NCI-H1436 treated with DMSO at 0.1 percent for 48 hours (cell line): ENCODE results near the gene KRTAP4-3.
"Not testable (repeated sequence)": the region's sequence is repeated elsewhere in the genome, so short reads cannot be mapped to it uniquely, and the experiment has no call there.

Experiments
- DNase-seq: peaks from one replicate; lab custom pipeline; 2025; lab: John Stamatoyannopoulos, UW

The KRTAP4-3 gene

DNA sequence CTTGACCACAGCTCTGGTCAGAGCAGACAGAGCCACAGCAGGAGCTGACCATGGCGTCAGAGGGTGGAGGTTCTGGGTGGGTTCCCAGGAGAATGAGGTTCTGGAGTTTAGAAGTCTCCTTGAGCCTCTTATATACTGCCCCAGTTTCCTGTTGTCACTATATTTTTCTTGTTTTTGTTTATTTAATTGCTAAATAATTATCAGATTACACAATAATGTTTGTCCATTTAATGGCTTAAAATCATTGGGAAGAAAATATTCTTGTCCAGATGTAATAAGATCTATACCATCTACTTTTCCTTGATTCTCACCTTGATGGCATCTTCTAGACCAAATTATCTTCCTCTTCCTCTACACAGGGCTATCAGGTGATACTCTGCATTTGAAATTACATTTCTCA lies at the start of gene KRTAP4-3:
Gene KRTAP4-3, minus strand, starts transcription at position 101 of the 400 bp plus-strand sequence. Its CDS starts 49 bp downstream, at position 52.
- no peak for DNase-seq

GRCh38 chr17:41215681-41216080 lies 47.7 kb upstream of the KRTAP4-3 start:
- no peak for DNase-seq

GRCh38 chr17:41212524-41213169 lies 44.6 kb upstream of the KRTAP4-3 start:
- no peak for DNase-seq

- DNase-seq = no peak
Measured at GRCh38 chr17:41211845-41212466, 43.9 kb upstream of the KRTAP4-3 start.

- no peak for DNase-seq
Measured at GRCh38 chr17:41199421-41200078, 31.5 kb upstream of the KRTAP4-3 start.

- DNase-seq = no peak
Measured at GRCh38 chr17:41196068-41196467, 28.0 kb upstream of the KRTAP4-3 start.

DNA sequence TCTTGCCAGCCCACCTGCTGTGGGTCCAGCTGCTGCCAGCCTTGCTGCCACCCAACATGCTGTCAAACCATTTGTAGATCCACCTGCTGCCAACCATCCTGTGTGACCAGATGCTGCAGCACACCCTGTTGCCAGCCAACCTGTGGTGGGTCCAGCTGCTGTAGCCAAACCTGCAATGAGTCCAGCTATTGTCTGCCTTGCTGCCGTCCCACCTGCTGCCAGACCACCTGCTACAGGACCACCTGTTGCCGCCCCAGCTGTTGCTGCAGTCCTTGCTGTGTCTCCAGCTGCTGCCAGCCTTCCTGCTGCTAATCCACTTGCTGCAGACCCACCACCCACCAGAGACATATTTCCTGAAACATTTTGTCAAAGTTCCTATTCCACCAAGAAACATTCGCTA lies 22.3 kb upstream of the KRTAP4-3 start:
- no peak for DNase-seq

- not testable (repeated sequence) for DNase-seq
Measured at GRCh38 chr17:41189837-41190318, 21.9 kb upstream of the KRTAP4-3 start, which contains the start of gene KRTAP9-1. Gene KRTAP9-1 (plus strand): TSS chr17:41189887. CDS start chr17:41189887, 0 bp downstream.

DNA sequence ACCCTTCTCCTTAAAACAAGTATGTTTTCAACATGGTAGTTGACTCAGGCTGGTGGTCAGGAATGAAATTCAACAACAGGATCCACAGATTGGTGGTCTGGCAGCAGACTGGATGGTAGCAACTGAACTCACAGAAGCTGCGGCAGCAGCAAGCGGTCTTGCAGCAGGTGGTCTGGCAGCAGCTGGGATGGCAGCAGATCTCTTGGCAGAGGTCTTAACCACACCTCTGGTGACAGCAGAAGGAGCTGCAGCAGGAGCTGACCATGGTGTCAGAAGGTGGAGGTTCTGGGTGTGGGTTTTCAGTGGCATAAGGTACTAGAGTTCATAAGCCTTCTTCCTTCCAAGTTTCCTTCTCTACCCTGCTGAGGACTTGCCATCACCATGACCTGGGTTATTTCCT lies 18.9 kb upstream of the KRTAP4-3 start:
- DNase-seq = no peak

GRCh38 chr17:41185001-41185400 lies 17.0 kb upstream of the KRTAP4-3 start:
- no peak for DNase-seq

DNA sequence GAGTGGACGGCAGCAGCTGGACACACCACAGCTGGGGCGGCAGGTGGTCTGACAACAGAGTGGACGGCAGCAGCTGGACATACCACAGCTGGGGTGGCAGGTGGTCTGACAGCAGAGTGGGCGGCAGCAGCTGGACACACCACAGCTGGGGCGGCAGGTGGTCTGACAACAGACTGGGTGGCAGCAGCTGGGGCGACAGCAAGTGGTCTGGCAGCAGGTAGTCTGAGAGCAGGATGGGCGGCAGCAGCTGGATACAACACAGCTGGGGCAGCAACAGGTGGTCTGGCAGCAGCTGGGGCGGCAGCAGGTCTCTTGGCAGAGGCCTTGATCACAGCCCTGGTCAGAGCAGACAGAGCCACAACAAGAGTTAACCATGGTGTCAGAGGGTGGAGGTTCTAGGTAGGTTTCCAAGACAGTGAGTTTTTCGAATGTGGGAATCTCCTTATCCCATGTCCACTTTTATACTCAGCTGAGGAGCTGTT lies 16.5 kb upstream of the KRTAP4-3 start, which contains the start of gene KRTAP4-1:
Gene KRTAP4-1, minus strand, starts transcription at position 432 of the 482 bp plus-strand sequence. Its CDS starts 57 bp downstream, at position 375.
- DNase-seq = no peak

- no peak for DNase-seq
Measured at GRCh38 chr17:41178843-41179616, 11.0 kb upstream of the KRTAP4-3 start.

DNA sequence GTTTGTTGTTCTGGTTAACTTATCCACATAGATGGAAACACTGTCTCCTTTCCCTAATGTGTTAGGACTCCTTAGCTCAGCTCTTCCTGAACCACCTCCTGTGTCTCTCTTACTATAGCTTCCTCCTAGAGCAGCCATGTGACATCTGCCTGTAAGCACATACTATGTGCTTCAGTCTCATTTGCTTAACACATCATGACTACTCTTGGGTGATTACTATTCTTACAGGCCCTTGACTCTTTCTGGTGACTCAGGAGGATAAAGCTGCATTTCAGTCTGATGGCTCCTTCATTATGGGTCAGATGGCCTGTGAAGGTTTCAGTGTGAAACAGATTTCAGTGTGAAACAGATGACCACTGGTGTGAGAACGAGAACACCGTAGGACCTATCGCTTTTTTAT lies 10.3 kb upstream of the KRTAP4-3 start:
- DNase-seq = no peak

- no peak for DNase-seq
Measured at GRCh38 chr17:41177727-41178271, 9.8 kb upstream of the KRTAP4-3 start, which contains the start of gene KRTAP4-2. Gene KRTAP4-2 (minus strand): TSS chr17:41178221. CDS start chr17:41178164, 57 bp downstream.

DNA sequence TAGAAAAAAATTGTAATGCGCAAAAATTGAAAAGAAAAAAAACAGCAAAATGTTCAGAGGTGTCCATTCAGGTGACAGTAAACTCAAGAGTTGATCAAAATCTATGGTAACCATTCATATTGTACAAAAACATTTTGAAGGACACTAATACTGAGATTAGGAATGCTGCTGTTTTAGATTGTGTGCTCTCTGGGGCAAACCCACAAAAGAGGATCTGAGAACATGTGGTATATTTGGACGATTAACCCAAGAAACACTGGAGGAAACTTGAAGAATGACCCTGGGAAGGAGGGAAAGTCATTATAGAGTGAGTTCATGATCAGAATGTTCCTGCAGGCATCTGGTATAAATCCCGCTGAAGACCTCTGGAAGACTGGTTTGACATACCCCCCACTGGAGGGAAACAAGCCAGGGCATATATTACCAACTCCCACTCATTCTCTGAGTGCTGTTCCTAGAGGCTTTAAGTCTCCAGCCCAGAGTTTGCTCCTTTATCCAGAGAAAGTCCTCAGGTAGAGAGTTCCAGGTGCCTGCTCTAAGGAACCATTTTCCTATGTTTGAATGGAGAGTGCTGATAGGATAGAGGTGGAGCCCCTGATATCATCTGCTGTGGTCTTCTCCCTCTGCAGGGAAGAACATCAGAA lies 8.8 kb upstream of the KRTAP4-3 start:
- DNase-seq = no peak

DNA sequence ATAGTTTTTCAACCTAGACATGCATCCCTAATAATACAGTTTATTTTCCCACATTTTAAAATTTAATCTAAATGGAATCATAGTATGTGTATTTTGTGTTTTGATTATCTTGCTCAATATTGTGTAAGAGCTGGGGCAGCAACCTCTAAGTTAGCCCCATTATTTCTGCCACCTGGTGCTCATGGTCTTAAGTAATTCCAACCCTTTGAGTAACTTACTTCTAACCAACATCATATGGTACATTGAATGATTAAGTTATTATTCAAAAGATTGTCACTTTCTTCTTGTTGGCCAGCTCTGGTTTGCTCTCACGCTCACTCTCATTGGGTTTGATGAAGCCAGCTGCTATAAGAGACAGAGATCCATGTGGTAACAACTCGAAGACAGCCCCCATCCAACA lies 3.9 kb upstream of the KRTAP4-3 start:
- DNase-seq = no peak

GRCh38 chr17:41167561-41167960 lies 460 bp downstream of the KRTAP4-3 start:
- DNase-seq = no peak

- DNase-seq = no peak
Measured at GRCh38 chr17:41163828-41164227, 4.2 kb downstream of the KRTAP4-3 start.

DNA sequence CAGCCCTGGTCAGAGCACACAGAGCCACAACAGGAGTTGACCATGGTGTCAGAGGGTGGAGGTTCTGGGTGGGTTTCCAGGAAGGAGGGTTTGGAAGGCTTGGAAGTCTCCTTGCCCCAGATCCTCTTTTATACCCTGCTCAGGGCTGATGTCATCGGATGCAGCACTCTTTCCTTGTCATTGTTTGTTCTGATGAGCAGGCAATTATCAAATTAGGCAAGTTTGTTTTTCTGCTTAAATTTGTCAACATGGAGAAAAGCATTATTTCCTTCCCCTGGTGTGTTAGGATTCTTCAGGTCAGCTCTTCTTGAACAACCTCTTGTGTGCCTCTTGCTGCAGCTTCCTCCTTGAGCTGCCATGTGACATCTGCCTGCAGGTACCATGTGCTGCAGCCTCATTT lies 7.4 kb downstream of the KRTAP4-3 start, which contains the start of gene KRTAP4-4:
Gene KRTAP4-4, minus strand, starts transcription at position 101 of the 400 bp plus-strand sequence. Its CDS starts 57 bp downstream, at position 44.
- DNase-seq = no peak

DNA sequence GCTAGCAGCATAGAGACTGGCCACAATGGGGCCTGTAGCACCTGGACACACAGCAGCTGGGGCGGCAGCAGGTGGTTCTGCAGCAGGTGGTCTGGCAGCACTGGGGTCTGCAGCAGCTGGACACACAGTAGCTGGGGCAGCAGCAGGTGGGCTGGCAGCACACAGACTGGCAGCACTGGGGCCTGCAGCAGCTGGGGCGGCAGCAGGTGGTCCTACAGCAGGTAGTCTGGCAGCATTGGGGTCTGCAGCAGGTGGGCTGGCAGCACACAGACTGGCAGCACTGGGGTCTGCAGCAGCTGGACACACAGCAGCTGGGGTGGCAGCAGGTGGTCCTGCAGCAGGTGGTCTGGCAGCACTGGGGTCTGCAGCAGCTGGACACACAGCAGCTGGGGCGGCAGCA lies 7.8 kb downstream of the KRTAP4-3 start:
- DNase-seq = not testable (repeated sequence)

DNA sequence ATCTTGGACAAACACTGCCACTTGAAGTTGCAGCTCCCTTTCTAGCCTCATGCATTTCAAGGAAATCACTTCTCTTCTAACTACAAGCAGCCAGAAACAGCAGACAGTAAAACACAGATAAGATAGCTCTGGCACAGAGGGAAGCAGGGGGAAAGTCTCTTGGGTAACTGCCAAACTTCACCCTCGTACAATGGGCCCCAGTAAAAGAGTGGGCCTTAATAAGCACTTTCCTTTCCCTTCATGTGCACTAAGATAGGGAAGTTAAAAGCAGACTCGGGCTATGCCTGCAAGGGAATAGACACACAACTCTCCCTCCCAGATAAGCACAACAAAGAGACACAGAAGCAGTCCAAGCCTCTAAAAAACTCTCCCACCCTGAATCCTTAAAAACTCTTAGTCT lies 14.2 kb downstream of the KRTAP4-3 start:
- no peak for DNase-seq
